Measurements from ENCODE around the gene TET2.
A peak's percentile ranks its signal among the peaks of the same experiment; 100 is the strongest.

GRCh38 chr4:105145156-105145902, 1.3 kb upstream of the TET2 start:
- TF ChIP-seq CTCF (IDR thresholded peaks at IDR 0.05): no peak
- peak in 1 of 4 donors; percentile 36 for TF ChIP-seq POLR2A (IDR thresholded peaks at IDR 0.05)
